GM12878 (cell line): ENCODE results near the gene ARHGEF25. TPM values are rescaled to one million over a fixed set of nuclear protein-coding genes. Genes with fewer than 3 reads are reported as not detected.

Experiments used
- CBFB ChIP-seq: IDR thresholded peaks from 2 replicates; pipeline ENCODE4 v1.6.1; 2016; ENCODE audit warnings: antibody characterized with exemption, low read depth
- CEBPB ChIP-seq, 2 experiments: fragments of 150-350 bp in 1 of 2; IDR thresholded peaks; 2 replicates each; pipeline ENCODE4 v1.6.1; 2012 to 2014; ENCODE audit warnings: low read depth in 2 of 2, low read length in 2 of 2, borderline replicate concordance in 1 of 2, inconsistent platforms in 1 of 2
- CREM ChIP-seq: IDR thresholded peaks from 2 replicates; pipeline ENCODE4 v1.6.1; 2014; ENCODE audit warnings: antibody characterized with exemption, low read depth
- EED ChIP-seq: sonication (generic); IDR thresholded peaks from 2 replicates; pipeline ENCODE4 v1.6.1; 2016; ENCODE audit warnings: antibody characterized with exemption, low read depth
- IKZF1 ChIP-seq: fragments of 450-650 bp; conservative IDR thresholded peaks from 2 replicates; pipeline ENCODE4 v1.6.1; 2017; ENCODE audit warnings: antibody characterized with exemption, mild to moderate bottlenecking
- IKZF2 ChIP-seq, 2 experiments: fragments of 450-650 bp; IDR thresholded peaks; 2 replicates each; pipeline ENCODE4 v1.6.1; 2017; ENCODE audit warnings: mild to moderate bottlenecking in 2 of 2, moderate library complexity in 2 of 2
- JUNB ChIP-seq: IDR thresholded peaks from 2 replicates; pipeline ENCODE4 v1.6.1; 2016; ENCODE audit warnings: antibody characterized with exemption, mild to moderate bottlenecking
- KDM1A ChIP-seq: fragments of 200-600 bp; sonication (generic); IDR thresholded peaks from 2 replicates; pipeline ENCODE4 v1.6.1; 2016; ENCODE audit warnings: borderline replicate concordance
- NBN ChIP-seq: fragments of 450-650 bp; IDR thresholded peaks from 2 replicates; pipeline ENCODE4 v1.6.1; 2016
- NFXL1 ChIP-seq: fragments of 450-650 bp; IDR thresholded peaks from 2 replicates; pipeline ENCODE4 v1.6.1; 2017; ENCODE audit warnings: antibody characterized with exemption, mild to moderate bottlenecking, borderline replicate concordance
- NR2F1 ChIP-seq: fragments of 450-650 bp; conservative IDR thresholded peaks from 2 replicates; pipeline ENCODE4 v1.6.1; 2017; ENCODE audit warnings: mild to moderate bottlenecking
- PAX5 ChIP-seq: IDR thresholded peaks from 2 replicates; pipeline ENCODE4 v1.6.1; 2011; ENCODE audit warnings: low read depth, low read length, borderline replicate concordance
- POLR2A ChIP-seq: IDR thresholded peaks from 2 replicates; pipeline ENCODE4 v1.6.1; 2011; ENCODE audit warnings: low read depth, mild to moderate bottlenecking, low read length
- POLR2AphosphoS5 ChIP-seq: IDR thresholded peaks from 2 replicates; pipeline ENCODE4 v1.6.1; 2011; ENCODE audit warnings: mild to moderate bottlenecking, low read length, inconsistent platforms
- RAD21 ChIP-seq: IDR thresholded peaks from 2 replicates; pipeline ENCODE4 v1.6.1; 2011; ENCODE audit warnings: mild to moderate bottlenecking, low read depth, low read length, moderate library complexity; ENCODE audit not compliant: insufficient read depth
- RCOR1 ChIP-seq: conservative IDR thresholded peaks from 2 replicates; pipeline ENCODE4 v1.6.1; 2012; ENCODE audit warnings: low read depth, low read length, improper control_type of control experiment
- TAF1 ChIP-seq: IDR thresholded peaks from 2 replicates; pipeline ENCODE4 v1.6.1; 2011; ENCODE audit warnings: mild to moderate bottlenecking, low read depth, low read length, borderline replicate concordance
- ZBED1 ChIP-seq: IDR thresholded peaks from 2 replicates; pipeline ENCODE4 v1.6.1; 2016; ENCODE audit warnings: borderline replicate concordance
- polyA plus RNA-seq, 11 experiments: library from polyadenylated mRNA; depleted of rRNA in 4 of 11; unstranded in 6 of 11; stranded (reverse) in 5 of 11; fragments of >200 nt; fragmentation: Nextera tagmentation in 4 of 11; fragmentation: Illumina TruSeq in 1 of 11; extraction: Ambion mirVana in 4 of 11; extraction: Trizol in 1 of 11; gene quantifications; 1 replicate in 1 of 11; 2 replicates in 10 of 11; pipeline versions ENCODE4 v1.2.1 to v1.2.3, GENCODE V29; 2011 to 2016; ENCODE audit warnings: inconsistent platforms in 2 of 11, missing spikeins in 2 of 11, low read depth in 1 of 11
- total RNA-seq, 4 experiments: library from RNA; depleted of rRNA in 3 of 4; stranded (reverse); fragments of >200 nt in 3 of 4; fragmentation: Illumina TruSeq in 1 of 4; extraction: Trizol in 1 of 4; gene quantifications; 2 replicates each; pipeline versions ENCODE4 v1.2.1 to v1.2.3, GENCODE V29; 2013 to 2021
- TF ChIP-seq, protein P1 (sequence below): fragments of 450-650 bp; IDR thresholded peaks from 2 replicates; pipeline ENCODE4 v1.6.1; 2018; ENCODE audit warnings: mild to moderate bottlenecking, low read depth, moderate library complexity; ENCODE audit not compliant: partially characterized antibody
- TF ChIP-seq, protein P2 (sequence below): fragments of 150-350 bp; IDR thresholded peaks from 2 replicates; pipeline ENCODE4 v1.6.1; 2016; ENCODE audit warnings: low read depth, low read length
- TF ChIP-seq, protein P3 (sequence below): IDR thresholded peaks from 2 replicates; pipeline ENCODE4 v1.6.1; 2011; ENCODE audit warnings: low read depth, mild to moderate bottlenecking, low read length, moderate library complexity, borderline replicate concordance; ENCODE audit errors: extremely low read depth
- TF ChIP-seq, protein P4 (sequence below): fragments of 450-650 bp; IDR thresholded peaks from 2 replicates; pipeline ENCODE4 v1.6.1; 2016; ENCODE audit warnings: mild to moderate bottlenecking
- TF ChIP-seq, protein P5 (sequence below): IDR thresholded peaks from 2 replicates; pipeline ENCODE4 v1.6.1; 2011; ENCODE audit warnings: low read depth, low read length, improper control_type of control experiment, borderline replicate concordance

The ARHGEF25 gene
- total and polyA plus RNA-seq, 10 of the 15 experiments (the other 5 are each of a cell fraction or from before 2014, with no cell fraction given), result 0.08 to 4.5 (median 1.2) TPM; not detected in 3

DNA sequence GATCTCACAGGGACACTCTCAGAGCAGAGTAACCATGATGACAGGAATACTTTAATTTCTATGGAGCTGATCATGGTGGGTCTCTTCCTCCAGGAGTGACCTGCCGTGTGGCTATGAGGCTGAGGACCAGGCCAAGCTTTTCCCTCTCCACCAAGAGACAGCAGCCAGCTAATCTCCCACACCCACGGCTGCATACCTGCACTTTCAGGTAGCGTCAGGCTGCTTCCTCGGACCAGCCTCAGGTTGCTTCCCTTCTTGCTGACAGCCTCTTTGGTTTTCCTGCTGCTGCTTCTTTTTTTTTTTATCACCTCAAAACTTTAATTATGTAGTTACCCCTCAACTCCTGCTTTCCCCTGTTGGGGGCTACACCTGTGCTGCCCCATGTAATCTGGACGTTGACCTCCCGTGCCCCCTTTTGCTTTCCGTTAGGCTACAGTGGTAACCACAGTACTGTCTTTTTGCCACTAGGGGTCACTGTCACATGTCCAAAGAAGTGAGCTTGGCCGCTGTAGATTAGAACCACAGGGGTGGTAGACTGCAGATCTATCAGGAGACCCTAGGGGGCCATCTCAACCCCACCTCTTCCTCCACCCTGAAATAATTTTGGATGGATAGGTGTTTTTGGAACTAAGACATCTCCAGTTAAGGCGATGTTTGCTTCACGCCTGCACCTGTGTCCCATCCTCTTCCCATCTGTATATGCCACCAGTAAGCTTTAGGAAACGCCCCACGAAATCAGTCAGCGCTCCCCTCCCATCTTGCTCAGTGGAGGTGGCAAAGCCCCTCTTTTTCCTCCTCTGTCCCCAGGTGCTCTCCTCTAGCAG is 28.0 kb upstream of the ARHGEF25 start (continued):
- TF ChIP-seq, protein P1, sequence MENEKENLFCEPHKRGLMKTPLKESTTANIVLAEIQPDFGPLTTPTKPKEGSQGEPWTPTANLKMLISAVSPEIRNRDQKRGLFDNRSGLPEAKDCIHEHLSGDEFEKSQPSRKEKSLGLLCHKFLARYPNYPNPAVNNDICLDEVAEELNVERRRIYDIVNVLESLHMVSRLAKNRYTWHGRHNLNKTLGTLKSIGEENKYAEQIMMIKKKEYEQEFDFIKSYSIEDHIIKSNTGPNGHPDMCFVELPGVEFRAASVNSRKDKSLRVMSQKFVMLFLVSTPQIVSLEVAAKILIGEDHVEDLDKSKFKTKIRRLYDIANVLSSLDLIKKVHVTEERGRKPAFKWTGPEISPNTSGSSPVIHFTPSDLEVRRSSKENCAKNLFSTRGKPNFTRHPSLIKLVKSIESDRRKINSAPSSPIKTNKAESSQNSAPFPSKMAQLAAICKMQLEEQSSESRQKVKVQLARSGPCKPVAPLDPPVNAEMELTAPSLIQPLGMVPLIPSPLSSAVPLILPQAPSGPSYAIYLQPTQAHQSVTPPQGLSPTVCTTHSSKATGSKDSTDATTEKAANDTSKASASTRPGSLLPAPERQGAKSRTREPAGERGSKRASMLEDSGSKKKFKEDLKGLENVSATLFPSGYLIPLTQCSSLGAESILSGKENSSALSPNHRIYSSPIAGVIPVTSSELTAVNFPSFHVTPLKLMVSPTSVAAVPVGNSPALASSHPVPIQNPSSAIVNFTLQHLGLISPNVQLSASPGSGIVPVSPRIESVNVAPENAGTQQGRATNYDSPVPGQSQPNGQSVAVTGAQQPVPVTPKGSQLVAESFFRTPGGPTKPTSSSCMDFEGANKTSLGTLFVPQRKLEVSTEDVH, result no peak
- TF ChIP-seq PAX5 (no peak), JUNB (no peak), RCOR1 (no peak), CREM (no peak), NFXL1 (no peak), POLR2AphosphoS5 (no peak), EED (no peak), NBN (0 out of 2 replicates have a peak, but pooled peaks have one; percentile 34), CBFB (peak; percentile 71), TAF1 (no peak), KDM1A (no peak), ZBED1 (no peak), IKZF1 (no peak), CEBPB (IDR thresholded peaks at IDR 0.05; ENCODE audit: borderline replicate concordance in 1 of 2, low read depth in 2 of 2, low read length in 2 of 2) (no peak), RAD21 (peak; percentile 89), NR2F1 (peak; percentile 87), POLR2A (no peak), IKZF2 (IDR thresholded peaks at IDR 0.05) (no peak)
- TF ChIP-seq, protein P2, sequence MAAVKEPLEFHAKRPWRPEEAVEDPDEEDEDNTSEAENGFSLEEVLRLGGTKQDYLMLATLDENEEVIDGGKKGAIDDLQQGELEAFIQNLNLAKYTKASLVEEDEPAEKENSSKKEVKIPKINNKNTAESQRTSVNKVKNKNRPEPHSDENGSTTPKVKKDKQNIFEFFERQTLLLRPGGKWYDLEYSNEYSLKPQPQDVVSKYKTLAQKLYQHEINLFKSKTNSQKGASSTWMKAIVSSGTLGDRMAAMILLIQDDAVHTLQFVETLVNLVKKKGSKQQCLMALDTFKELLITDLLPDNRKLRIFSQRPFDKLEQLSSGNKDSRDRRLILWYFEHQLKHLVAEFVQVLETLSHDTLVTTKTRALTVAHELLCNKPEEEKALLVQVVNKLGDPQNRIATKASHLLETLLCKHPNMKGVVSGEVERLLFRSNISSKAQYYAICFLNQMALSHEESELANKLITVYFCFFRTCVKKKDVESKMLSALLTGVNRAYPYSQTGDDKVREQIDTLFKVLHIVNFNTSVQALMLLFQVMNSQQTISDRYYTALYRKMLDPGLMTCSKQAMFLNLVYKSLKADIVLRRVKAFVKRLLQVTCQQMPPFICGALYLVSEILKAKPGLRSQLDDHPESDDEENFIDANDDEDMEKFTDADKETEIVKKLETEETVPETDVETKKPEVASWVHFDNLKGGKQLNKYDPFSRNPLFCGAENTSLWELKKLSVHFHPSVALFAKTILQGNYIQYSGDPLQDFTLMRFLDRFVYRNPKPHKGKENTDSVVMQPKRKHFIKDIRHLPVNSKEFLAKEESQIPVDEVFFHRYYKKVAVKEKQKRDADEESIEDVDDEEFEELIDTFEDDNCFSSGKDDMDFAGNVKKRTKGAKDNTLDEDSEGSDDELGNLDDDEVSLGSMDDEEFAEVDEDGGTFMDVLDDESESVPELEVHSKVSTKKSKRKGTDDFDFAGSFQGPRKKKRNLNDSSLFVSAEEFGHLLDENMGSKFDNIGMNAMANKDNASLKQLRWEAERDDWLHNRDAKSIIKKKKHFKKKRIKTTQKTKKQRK, result no peak
- TF ChIP-seq, protein P3, sequence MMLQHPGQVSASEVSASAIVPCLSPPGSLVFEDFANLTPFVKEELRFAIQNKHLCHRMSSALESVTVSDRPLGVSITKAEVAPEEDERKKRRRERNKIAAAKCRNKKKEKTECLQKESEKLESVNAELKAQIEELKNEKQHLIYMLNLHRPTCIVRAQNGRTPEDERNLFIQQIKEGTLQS, result no peak
- TF ChIP-seq, protein P4, sequence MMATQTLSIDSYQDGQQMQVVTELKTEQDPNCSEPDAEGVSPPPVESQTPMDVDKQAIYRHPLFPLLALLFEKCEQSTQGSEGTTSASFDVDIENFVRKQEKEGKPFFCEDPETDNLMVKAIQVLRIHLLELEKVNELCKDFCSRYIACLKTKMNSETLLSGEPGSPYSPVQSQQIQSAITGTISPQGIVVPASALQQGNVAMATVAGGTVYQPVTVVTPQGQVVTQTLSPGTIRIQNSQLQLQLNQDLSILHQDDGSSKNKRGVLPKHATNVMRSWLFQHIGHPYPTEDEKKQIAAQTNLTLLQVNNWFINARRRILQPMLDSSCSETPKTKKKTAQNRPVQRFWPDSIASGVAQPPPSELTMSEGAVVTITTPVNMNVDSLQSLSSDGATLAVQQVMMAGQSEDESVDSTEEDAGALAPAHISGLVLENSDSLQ, result no peak
- TF ChIP-seq, protein P5, sequence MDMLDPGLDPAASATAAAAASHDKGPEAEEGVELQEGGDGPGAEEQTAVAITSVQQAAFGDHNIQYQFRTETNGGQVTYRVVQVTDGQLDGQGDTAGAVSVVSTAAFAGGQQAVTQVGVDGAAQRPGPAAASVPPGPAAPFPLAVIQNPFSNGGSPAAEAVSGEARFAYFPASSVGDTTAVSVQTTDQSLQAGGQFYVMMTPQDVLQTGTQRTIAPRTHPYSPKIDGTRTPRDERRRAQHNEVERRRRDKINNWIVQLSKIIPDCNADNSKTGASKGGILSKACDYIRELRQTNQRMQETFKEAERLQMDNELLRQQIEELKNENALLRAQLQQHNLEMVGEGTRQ, result no peak
